Upper lobe of left lung (tissue), 6 donors: ENCODE measurements around the gene GLIPR2. TPM values are rescaled to one million over a fixed set of nuclear protein-coding genes. Genes with fewer than 3 reads are reported as not detected.
"Not testable (repeated sequence)": the region's sequence is repeated elsewhere in the genome, so short reads cannot be mapped to it uniquely, and the experiment has no call there.

Experiments used
- ATAC-seq, 2 donors: fragments of 200-7000 bp; cut with Tn5 transposase; one replicate each; pipeline ENCODE4 v1.9.1; 2022; ENCODE audit warnings: mild to moderate bottlenecking in 2 of 2, moderate library complexity in 2 of 2; ENCODE audit not compliant: low FRiP score in 2 of 2
- DNase-seq, 2 donors: peaks; one replicate each; pipeline ENCODE4 v3.0.0-alpha.2; 2019 to 2020
- H3K27ac ChIP-seq, 4 donors: fragments of 200-600 bp; sonication (generic); one replicate each; pipeline ENCODE4 v1.5.1; 2016 to 2019
- H3K27me3 ChIP-seq, 4 donors: fragments of 200-600 bp; sonication (generic); one replicate each; pipeline ENCODE4 v1.5.1; 2017 to 2019
- H3K36me3 ChIP-seq, 4 donors: fragments of 200-600 bp; sonication (generic); one replicate each; pipeline ENCODE4 v1.5.1; 2016 to 2019
- H3K4me1 ChIP-seq, 4 donors: fragments of 200-600 bp; sonication (generic); one replicate each; pipeline ENCODE4 v1.5.1; 2018 to 2019
- H3K4me3 ChIP-seq, 4 donors: fragments of 200-600 bp; sonication (generic); one replicate each; pipeline ENCODE4 v1.5.1; 2017 to 2019; ENCODE audit warnings: mild to moderate bottlenecking in 2 of 4, moderate library complexity in 1 of 4
- H3K9me3 ChIP-seq, 4 donors: fragments of 200-600 bp; sonication (generic); one replicate each; pipeline ENCODE4 v1.5.1; 2018 to 2019
- CTCF ChIP-seq, 6 experiments: fragments of 450-650 bp in 4 of 6; fragments of 200-600 bp in 2 of 6; sonication (generic) in 2 of 6; IDR thresholded peaks; one replicate each; pipeline ENCODE4 v1.5.1; 2016 to 2019; ENCODE audit warnings: antibody characterized with exemption in 6 of 6
- EP300 ChIP-seq, 4 donors: sonication (generic); formaldehyde crosslinking; IDR thresholded peaks; one replicate each; pipeline ENCODE4 v1.5.1; 2017; ENCODE audit warnings: antibody characterized with exemption in 4 of 4, control low read depth in 2 of 4
- POLR2A ChIP-seq, 4 donors: fragments of 450-650 bp; IDR thresholded peaks; one replicate each; pipeline ENCODE4 v1.5.1; 2016 to 2017; ENCODE audit warnings: antibody characterized with exemption in 4 of 4, mild to moderate bottlenecking in 2 of 4
- POLR2AphosphoS5 ChIP-seq, 2 donors: sonication (generic); formaldehyde crosslinking; IDR thresholded peaks; one replicate each; pipeline ENCODE4 v1.5.1; 2017; ENCODE audit warnings: antibody characterized with exemption in 2 of 2
- WGBS, 2 donors: methylation state at CpG; one replicate each; pipeline ENCODE4 v1.1.5; 2017 to 2018; 5-methylcytosine and 5-hydroxymethylcytosine counted together
- total RNA-seq, 6 donors: library from RNA; depleted of rRNA in 4 of 6; stranded (reverse); fragments of >200 nt in 4 of 6; gene quantifications; one replicate each; pipeline versions ENCODE4 v1.1.0 to v1.2.1, GENCODE V29; 2016 to 2021
- donor health status: DM: no; HTN: no; CAD: no; lungs with moderate emphysema.
- donor health status: DM: no; HTN: yes; CAD: no; lungs with severe emphysema.

Gene GLIPR2
- total RNA-seq, result 100 to 1,000 TPM in 1 of 6 donors, 10 to 100 TPM in 5; 39.6 to 131 (median 66.0) TPM

- H3K27ac ChIP-seq, result peak within 1 kb of the TSS; percentile 72 to 94 (median 82)
- H3K27me3 ChIP-seq, result no peaks in the 10 kb centered on the region
- ATAC-seq, result peak; percentile 92 to 96
Measured at GRCh38 chr9:36136272-36136893, at the start of gene GLIPR2. Gene GLIPR2 (plus strand): TSS chr9:36136733. CDS start chr9:36136779, 46 bp downstream.

GRCh38 chr9:36087054-36087453 is 49.5 kb upstream of the GLIPR2 start:
- H3K27me3 ChIP-seq, H3K4me1 ChIP-seq, H3K9me3 ChIP-seq, DNase-seq, ATAC-seq, H3K27ac ChIP-seq, H3K4me3 ChIP-seq: not testable (repeated sequence)
- H3K36me3 ChIP-seq, result peaks cover 0 to 16% (median 4%) of the 10 kb centered on the region in 4 donors

More at GRCh38 chr9:36136272-36136893, at the start of gene GLIPR2:
- TF ChIP-seq POLR2A (IDR thresholded peaks at IDR 0.05), result peak in 3 of 4 donors; percentile 32 to 93 (median 93)
- no peak for TF ChIP-seq EP300 (IDR thresholded peaks at IDR 0.05)
- TF ChIP-seq POLR2AphosphoS5 (IDR thresholded peaks at IDR 0.05), result peak; percentile 42 to 72
- TF ChIP-seq CTCF (IDR thresholded peaks at IDR 0.05), result peak in 4 of 6 experiments; percentile 35 to 74 (median 71)
- Histone ChIP-seq H3K4me1 (peaks cover 29 to 55% (median 36%) of the 10 kb centered on the region in 4 donors), H3K9me3 (no peaks in the 10 kb centered on the region), H3K4me3 (peak within 1 kb of the TSS; percentile 53 to 94 (median 75)), H3K36me3 (no peaks in the 10 kb centered on the region)
- peak; percentile 90 to 96 for DNase-seq
- WGBS, 2 donors, result 1% methylated on average over 27 of the region's 83 CpGs; no CpG with 5 or more reads in 1 of the 2 donors

- Histone ChIP-seq H3K27ac (no peak overlapping the region), H3K4me3 (no peak overlapping the region), H3K4me1 (peaks cover 0 to 10% (median 9%) of the 10 kb centered on the region in 4 donors), H3K9me3 (no peaks in the 10 kb centered on the region), H3K27me3 (no peaks in the 10 kb centered on the region), H3K36me3 (peaks cover 0 to 15% (median 4%) of the 10 kb centered on the region in 4 donors)
- no peak for TF ChIP-seq POLR2AphosphoS5 (IDR thresholded peaks at IDR 0.05)
- no peak for TF ChIP-seq EP300 (IDR thresholded peaks at IDR 0.05)
- no peak for TF ChIP-seq CTCF (IDR thresholded peaks at IDR 0.05)
- TF ChIP-seq POLR2A (IDR thresholded peaks at IDR 0.05), result no peak
- WGBS, 2 donors, result 87 to 92% methylated on average over 3 of the region's 3 CpGs
- ATAC-seq, result no peak
- no peak for DNase-seq
Measured at GRCh38 chr9:36088020-36088419, 48.5 kb upstream of the GLIPR2 start.

- Histone ChIP-seq H3K27ac (no peak overlapping the region), H3K4me3 (no peak overlapping the region), H3K4me1 (peaks cover 0 to 10% (median 10%) of the 10 kb centered on the region in 4 donors), H3K36me3 (peaks cover 0 to 3% (median 0%) of the 10 kb centered on the region in 4 donors), H3K9me3 (no peaks in the 10 kb centered on the region), H3K27me3 (no peaks in the 10 kb centered on the region)
- WGBS, 2 donors, result 36 to 37% methylated on average over 8 of the region's 8 CpGs
- ATAC-seq (no peak), DNase-seq (no peak)
- TF ChIP-seq CTCF (IDR thresholded peaks at IDR 0.05) (no peak), EP300 (IDR thresholded peaks at IDR 0.05) (no peak), POLR2A (IDR thresholded peaks at IDR 0.05) (no peak), POLR2AphosphoS5 (IDR thresholded peaks at IDR 0.05) (no peak)
Measured at GRCh38 chr9:36091026-36091953, 45.2 kb upstream of the GLIPR2 start.

GRCh38 chr9:36092014-36092413 is 44.5 kb upstream of the GLIPR2 start:
- Histone ChIP-seq H3K27ac (peak overlapping the region in 1 of 4 donors; percentile 11), H3K9me3 (no peaks in the 10 kb centered on the region), H3K36me3 (no peaks in the 10 kb centered on the region), H3K4me1 (peaks cover 0 to 10% (median 10%) of the 10 kb centered on the region in 4 donors), H3K27me3 (no peaks in the 10 kb centered on the region), H3K4me3 (no peak overlapping the region)
- ATAC-seq (no peak), DNase-seq (no peak)
- no peak for TF ChIP-seq POLR2A (IDR thresholded peaks at IDR 0.05)
- TF ChIP-seq POLR2AphosphoS5 (IDR thresholded peaks at IDR 0.05), result no peak
- WGBS, 2 donors, result 100% methylated on average over 1 of the region's 1 CpG
